Activated gamma-delta T cell treated with Interleukin-2 at 50 U/mL for 16 hours (primary cell): ENCODE results near the gene TNXB.

ENCODE experiments used
- DNase-seq: peaks from one replicate; pipeline ENCODE4 v3.0.0-alpha.2; 2020

The TNXB gene

GRCh38 chr6:32140420-32141046 is 31.4 kb upstream of the TNXB start:
- no peak for DNase-seq

- no peak for DNase-seq
Observed at GRCh38 chr6:32139590-32139989, 30.5 kb upstream of the TNXB start.

GRCh38 chr6:32137454-32137853 is 28.3 kb upstream of the TNXB start:
- no peak for DNase-seq

GRCh38 chr6:32133786-32134185 is 24.6 kb upstream of the TNXB start:
- DNase-seq = no peak

GRCh38 chr6:32132110-32132509 is 23.0 kb upstream of the TNXB start:
- DNase-seq = no peak

GRCh38 chr6:32131439-32131948 is 22.4 kb upstream of the TNXB start:
- no peak for DNase-seq

- no peak for DNase-seq
Observed at GRCh38 chr6:32129297-32130088, 20.4 kb upstream of the TNXB start.

GRCh38 chr6:32128751-32129296 is 19.7 kb upstream of the TNXB start:
- no peak for DNase-seq

GRCh38 chr6:32127717-32128592 is 18.8 kb upstream of the TNXB start, which contains the start of gene ATF6B:
TSS of gene ATF6B (minus strand) at chr6:32128246. CDS start at chr6:32128207, 39 bp downstream.
- DNase-seq = peak; percentile 97

GRCh38 chr6:32127409-32127716 is 18.2 kb upstream of the TNXB start:
- DNase-seq = no peak

- DNase-seq = no peak
Observed at GRCh38 chr6:32126880-32127279, 17.7 kb upstream of the TNXB start.

GRCh38 chr6:32123681-32124080 is 14.5 kb upstream of the TNXB start:
- no peak for DNase-seq

- DNase-seq = no peak
Observed at GRCh38 chr6:32120573-32121059, 11.5 kb upstream of the TNXB start.

GRCh38 chr6:32118782-32119628 is 9.9 kb upstream of the TNXB start:
- peak; percentile 57 for DNase-seq

- no peak for DNase-seq
Observed at GRCh38 chr6:32117461-32117860, 8.3 kb upstream of the TNXB start.

- no peak for DNase-seq
Observed at GRCh38 chr6:32116674-32117073, 7.5 kb upstream of the TNXB start.

- DNase-seq = no peak
Observed at GRCh38 chr6:32115623-32116022, 6.5 kb upstream of the TNXB start.

- no peak for DNase-seq
Observed at GRCh38 chr6:32114796-32115195, 5.7 kb upstream of the TNXB start.

GRCh38 chr6:32113386-32114352 is 4.5 kb upstream of the TNXB start:
- no peak for DNase-seq

GRCh38 chr6:32112431-32112980 is 3.4 kb upstream of the TNXB start:
- no peak for DNase-seq
